GM23338 (cell line): ENCODE results near the gene OR10G7. TPM values are rescaled to one million over a fixed set of nuclear protein-coding genes. Genes with fewer than 3 reads are reported as not detected.

Experiments
- ATAC-seq: fragments of 200-7000 bp; cut with Tn5 transposase; 3 replicates; pipeline ENCODE4 v1.9.1; 2020
- DNase-seq: peaks from one replicate; pipeline ENCODE4 v3.0.0-alpha.2; 2015; ENCODE audit warnings: low spot score
- H2AFZ ChIP-seq: fragments of 200-600 bp; sonication (generic); 2 replicates; pipeline ENCODE4 v1.8.0; 2016; ENCODE audit warnings: antibody characterized with exemption, mild to moderate bottlenecking, moderate library complexity
- H3F3A ChIP-seq: fragments of 200-600 bp; sonication (generic); replicated peaks from 2 replicates; pipeline ENCODE4 v1.8.0; 2017; ENCODE audit warnings: antibody characterized with exemption, mixed run types, low read depth
- H3K27ac ChIP-seq: fragments of 200-600 bp; sonication (generic); 2 replicates; pipeline ENCODE4 v1.6.1; 2016; ENCODE audit warnings: low read depth
- H3K27me3 ChIP-seq: fragments of 200-600 bp; sonication (generic); 2 replicates; pipeline ENCODE4 v1.8.0; 2016; ENCODE audit warnings: mild to moderate bottlenecking, mixed run types, moderate library complexity; ENCODE audit not compliant: insufficient read depth
- H3K36me3 ChIP-seq: fragments of 200-600 bp; sonication (generic); 2 replicates; pipeline ENCODE4 v1.8.0; 2016; ENCODE audit warnings: mild to moderate bottlenecking; ENCODE audit not compliant: insufficient read depth
- H3K4me1 ChIP-seq: fragments of 200-600 bp; sonication (generic); 2 replicates; pipeline ENCODE4 v1.8.0; 2016; ENCODE audit warnings: mild to moderate bottlenecking, moderate library complexity; ENCODE audit not compliant: insufficient read depth
- H3K4me2 ChIP-seq: fragments of 200-600 bp; sonication (generic); 2 replicates; pipeline ENCODE4 v1.7.1; 2017; ENCODE audit warnings: mixed run types
- H3K4me3 ChIP-seq: fragments of 200-600 bp; sonication (generic); 2 replicates; pipeline ENCODE4 v1.6.1; 2016; ENCODE audit warnings: mixed run types
- H3K79me2 ChIP-seq: fragments of 200-600 bp; sonication (generic); replicated peaks from 2 replicates; pipeline ENCODE4 v1.8.0; 2017; ENCODE audit warnings: mild to moderate bottlenecking; ENCODE audit not compliant: insufficient read depth
- H3K9me2 ChIP-seq: fragments of 200-600 bp; sonication (generic); 2 replicates; pipeline ENCODE4 v1.8.0; 2017; ENCODE audit not compliant: insufficient read depth
- H4K20me1 ChIP-seq: fragments of 200-600 bp; sonication (generic); replicated peaks from 2 replicates; pipeline ENCODE4 v1.8.0; 2017; ENCODE audit warnings: mild to moderate bottlenecking; ENCODE audit not compliant: insufficient read depth
- H3K27ac Mint-ChIP-seq: 2 replicates; pipeline ENCODE4 v1.8.0; 2020; ENCODE audit warnings: inconsistent platforms, mild to moderate bottlenecking, moderate library complexity, mixed read lengths
- H3K27me3 Mint-ChIP-seq: 3 replicates; pipeline ENCODE4 v1.8.0; 2022; ENCODE audit warnings: low read depth, mild to moderate bottlenecking, moderate library complexity, mixed read lengths, inconsistent platforms; ENCODE audit not compliant: insufficient read depth, poor library complexity
- H3K36me3 Mint-ChIP-seq: 3 replicates; pipeline ENCODE4 v1.8.0; 2021; ENCODE audit warnings: low read depth, mild to moderate bottlenecking, inconsistent platforms, moderate library complexity, mixed read lengths
- H3K4me1 Mint-ChIP-seq: 3 replicates; pipeline ENCODE4 v1.8.0; 2020; ENCODE audit warnings: mild to moderate bottlenecking, inconsistent platforms, mixed read lengths
- H3K4me3 Mint-ChIP-seq: 3 replicates; pipeline ENCODE4 v1.8.0; 2021; ENCODE audit warnings: moderate library complexity, mild to moderate bottlenecking, inconsistent platforms, mixed read lengths
- H3K9me3 Mint-ChIP-seq: 3 replicates; pipeline ENCODE4 v1.8.0; 2020; ENCODE audit warnings: moderate library complexity, mild to moderate bottlenecking, inconsistent platforms, mixed read lengths
- CTCF ChIP-seq, 2 experiments: fragments of 200-600 bp in 1 of 2; sonication (generic) in 1 of 2; conservative IDR thresholded peaks; 2 replicates each; pipeline versions ENCODE4 v1.5.1 to v1.6.1; 2016 to 2017; ENCODE audit warnings: antibody characterized with exemption in 2 of 2, low read depth in 2 of 2, mild to moderate bottlenecking in 2 of 2, moderate library complexity in 1 of 2
- ETS1 ChIP-seq: IDR thresholded peaks from 2 replicates; pipeline ENCODE4 v1.6.1; 2016; ENCODE audit warnings: antibody characterized with exemption
- JUNB ChIP-seq: IDR thresholded peaks from one replicate; pipeline ENCODE4 v1.6.1; 2016; ENCODE audit warnings: antibody characterized with exemption; ENCODE audit not compliant: unreplicated experiment
- NANOG ChIP-seq: IDR thresholded peaks from 2 replicates; pipeline ENCODE4 v1.6.1; 2016; ENCODE audit warnings: antibody characterized with exemption, borderline replicate concordance
- POLR2AphosphoS5 ChIP-seq: IDR thresholded peaks from 2 replicates; pipeline ENCODE4 v1.6.1; 2016; ENCODE audit warnings: antibody characterized with exemption, low read depth
- ZNF114 ChIP-seq: fragments of 250-450 bp; sonication (Bioruptor Pico); IDR thresholded peaks from 2 replicates; pipeline ENCODE4 v1.5.0; 2020; ENCODE audit warnings: mild to moderate bottlenecking, moderate library complexity
- ZNF331 ChIP-seq: fragments of 250-450 bp; sonication (Bioruptor Pico); IDR thresholded peaks from 2 replicates; pipeline ENCODE4 v1.5.0; 2020; ENCODE audit warnings: low read depth, mild to moderate bottlenecking, moderate library complexity
- ZNF462 ChIP-seq: fragments of 250-450 bp; sonication (Bioruptor Pico); IDR thresholded peaks from 2 replicates; pipeline ENCODE4 v1.5.0; 2020; ENCODE audit warnings: mild to moderate bottlenecking, moderate library complexity
- polyA plus RNA-seq: library from polyadenylated mRNA; unstranded; fragments of >200 nt; fragmentation: Nextera tagmentation; extraction: Ambion mirVana; gene quantifications from 2 replicates; pipeline ENCODE4 v1.2.1, GENCODE V29; 2016
- total RNA-seq: library from RNA; depleted of rRNA; stranded (reverse); fragments of >200 nt; shearing (Covaris generic); gene quantifications from 2 replicates; pipeline ENCODE4 v1.2.3, GENCODE V29; 2014

OR10G7 gene
- total and polyA plus RNA-seq, 2 experiments from 2014 or later: not detected

- Mint-ChIP-seq H3K36me3 (no peaks in the 10 kb centered on the region; the same call in 2 of the 3 replicates), H3K9me3 (no peaks in the 10 kb centered on the region), H3K4me1 (peaks cover 18% of the 10 kb centered on the region), H3K27me3 (no peaks in the 10 kb centered on the region), H3K4me3 (no peak overlapping the region), H3K27ac (no peak overlapping the region)
- TF ChIP-seq ZNF331 (no peak), ETS1 (no peak), POLR2AphosphoS5 (no peak), CTCF (conservative IDR thresholded peaks at IDR 0.05; ENCODE audit: low read depth in 2 of 2) (no peak), ZNF462 (CRISPR knock-in tag) (no peak), ZNF114 (CRISPR knock-in tag) (no peak), NANOG (no peak), JUNB (no peak)
- Histone ChIP-seq H3K36me3 (no peaks in the 10 kb centered on the region), H3K79me2 (no peaks in the 10 kb centered on the region), H3K4me1 (peaks cover 4% of the 10 kb centered on the region; the same call in 1 of the 2 replicates), H4K20me1 (no peaks in the 10 kb centered on the region), H3K27me3 (no peaks in the 10 kb centered on the region), H2AFZ (no peak overlapping the region), H3K9me2 (no peaks in the 10 kb centered on the region), H3K4me3 (no peak overlapping the region), H3K27ac (no peak overlapping the region), H3K4me2 (no peak overlapping the region), H3F3A (no peaks in the 10 kb centered on the region)
- DNase-seq: no peak
- no peak for ATAC-seq
These were observed 27.5 kb upstream of the OR10G7 start for GRCh38 chr11:124068601-124069110.
